Hepatocyte (in vitro differentiated cells): ENCODE measurements around the gene LRRK1. TPM values are rescaled to one million over a fixed set of nuclear protein-coding genes. Genes with fewer than 3 reads are reported as not detected.

ENCODE experiments used
- DNase-seq: peaks from one replicate; pipeline ENCODE4 v3.0.0-alpha.2; 2016; ENCODE audit warnings: low spot score
- H2AFZ ChIP-seq: fragments of 200-600 bp; sonication (generic); 2 replicates; pipeline ENCODE4 v1.6.0; 2016; ENCODE audit warnings: antibody characterized with exemption, mild to moderate bottlenecking
- H3K27ac ChIP-seq: fragments of 200-600 bp; sonication (generic); 2 replicates; pipeline ENCODE4 v1.5.1; 2016; ENCODE audit warnings: mild to moderate bottlenecking
- H3K27me3 ChIP-seq: fragments of 200-600 bp; sonication (generic); 2 replicates; pipeline ENCODE4 v1.6.1; 2016
- H3K36me3 ChIP-seq: fragments of 200-600 bp; sonication (generic); replicated peaks from 2 replicates; pipeline ENCODE4 v1.5.1; 2016; ENCODE audit warnings: low read depth; ENCODE audit not compliant: insufficient read depth
- H3K4me1 ChIP-seq: fragments of 200-600 bp; sonication (generic); 2 replicates; pipeline ENCODE4 v1.5.1; 2016; ENCODE audit warnings: mild to moderate bottlenecking, moderate library complexity; ENCODE audit not compliant: insufficient read depth
- H3K4me2 ChIP-seq: fragments of 200-600 bp; sonication (generic); 2 replicates; pipeline ENCODE4 v1.6.0; 2016
- H3K4me3 ChIP-seq: fragments of 200-600 bp; sonication (generic); 2 replicates; pipeline ENCODE4 v1.5.1; 2016; ENCODE audit warnings: mild to moderate bottlenecking
- H3K79me2 ChIP-seq: fragments of 200-600 bp; sonication (generic); 2 replicates; pipeline ENCODE4 v1.6.0; 2017; ENCODE audit warnings: mild to moderate bottlenecking
- H3K9me2 ChIP-seq: fragments of 200-600 bp; sonication (generic); replicated peaks from 2 replicates; pipeline ENCODE4 v1.6.0; 2017; ENCODE audit warnings: mild to moderate bottlenecking; ENCODE audit not compliant: insufficient read depth
- H3K9me3 ChIP-seq: fragments of 200-600 bp; sonication (generic); 2 replicates; pipeline ENCODE4 v1.5.1; 2016; ENCODE audit warnings: low read depth, mild to moderate bottlenecking
- H4K20me1 ChIP-seq: fragments of 200-600 bp; sonication (generic); 2 replicates; pipeline ENCODE4 v1.6.0; 2016; ENCODE audit warnings: mild to moderate bottlenecking; ENCODE audit not compliant: insufficient read depth, poor library complexity, severe bottlenecking
- EZH2 ChIP-seq: fragments of 200-600 bp; sonication (generic); IDR thresholded peaks from 2 replicates; pipeline ENCODE4 v1.6.1; 2016; ENCODE audit warnings: antibody characterized with exemption, mild to moderate bottlenecking, borderline replicate concordance
- EZH2phosphoT487 ChIP-seq: fragments of 200-600 bp; sonication (generic); IDR thresholded peaks from one replicate; pipeline ENCODE4 v1.6.1; 2018; ENCODE audit warnings: antibody characterized with exemption, mild to moderate bottlenecking, low read depth, moderate library complexity; ENCODE audit not compliant: unreplicated experiment, severe bottlenecking
- WGBS: methylation state at CpG from one replicate; pipeline ENCODE4 v1.1.6; 2016; ENCODE audit warnings: low lambda C conversion rate; ENCODE audit errors: missing lambda C conversion rate; 5-methylcytosine and 5-hydroxymethylcytosine counted together
- polyA plus RNA-seq: library from polyadenylated mRNA; unstranded; fragments of >200 nt; fragmentation: Nextera tagmentation; extraction: Ambion mirVana; gene quantifications from 2 replicates; pipeline ENCODE4 v1.2.1, GENCODE V29; 2016
- total RNA-seq: library from RNA; depleted of rRNA; stranded (reverse); fragments of >200 nt; gene quantifications from 2 replicates; pipeline ENCODE4 v1.2.3, GENCODE V29; 2014
- TF ChIP-seq, protein P1 (sequence below): fragments of 200-600 bp; sonication (generic); IDR thresholded peaks from 2 replicates; pipeline ENCODE4 v1.5.1; 2016; ENCODE audit warnings: antibody characterized with exemption, mild to moderate bottlenecking; ENCODE audit not compliant: poor library complexity

LRRK1 gene
- total and polyA plus RNA-seq, 2 experiments from 2014 or later = 2.1 TPM

DNA sequence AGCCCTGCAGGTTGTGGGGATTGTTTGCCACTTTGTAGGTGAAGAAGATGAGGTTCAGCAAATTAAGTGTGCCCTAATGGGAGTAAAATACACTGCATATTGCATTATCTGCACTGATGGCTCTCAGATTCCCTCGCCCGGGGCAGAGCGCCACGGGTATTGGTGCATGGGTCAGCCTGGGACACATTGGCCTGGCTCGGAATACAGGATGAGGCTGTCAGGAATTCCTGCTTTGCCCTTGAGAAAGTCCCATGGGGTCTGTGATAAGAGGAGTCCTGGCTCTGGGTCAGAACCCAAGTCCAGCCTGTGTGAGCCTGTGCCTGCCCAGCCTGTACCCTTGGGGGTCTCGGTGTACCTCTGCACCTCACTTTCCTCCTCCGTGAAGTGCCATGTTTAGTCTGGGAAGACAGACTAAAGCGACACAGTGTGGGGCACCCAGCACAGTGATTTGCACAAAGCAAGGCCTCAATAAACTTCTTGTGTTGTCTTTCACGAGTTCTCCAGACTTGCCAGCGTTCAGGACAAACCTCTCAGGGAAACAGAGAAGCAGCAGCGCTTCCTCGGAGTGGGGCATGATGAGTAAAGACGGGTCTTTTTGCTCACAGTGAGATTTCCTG lies 107.6 kb downstream of the LRRK1 start:
- H3K4me2 ChIP-seq = no peak overlapping the region
- no peaks in the 10 kb centered on the region for H3K79me2 ChIP-seq
- peaks cover 6% of the 10 kb centered on the region for H3K4me1 ChIP-seq
- H3K9me2 ChIP-seq = no peaks in the 10 kb centered on the region
- no peak overlapping the region for H3K27ac ChIP-seq
- H3K36me3 ChIP-seq = no peaks in the 10 kb centered on the region
- no peak overlapping the region for H3K4me3 ChIP-seq
- DNase-seq = no peak
- H4K20me1 ChIP-seq = no peaks in the 10 kb centered on the region
- no peaks in the 10 kb centered on the region for H3K9me3 ChIP-seq
- TF ChIP-seq EZH2phosphoT487 (no peak), EZH2 (no peak)
- TF ChIP-seq, protein P1, sequence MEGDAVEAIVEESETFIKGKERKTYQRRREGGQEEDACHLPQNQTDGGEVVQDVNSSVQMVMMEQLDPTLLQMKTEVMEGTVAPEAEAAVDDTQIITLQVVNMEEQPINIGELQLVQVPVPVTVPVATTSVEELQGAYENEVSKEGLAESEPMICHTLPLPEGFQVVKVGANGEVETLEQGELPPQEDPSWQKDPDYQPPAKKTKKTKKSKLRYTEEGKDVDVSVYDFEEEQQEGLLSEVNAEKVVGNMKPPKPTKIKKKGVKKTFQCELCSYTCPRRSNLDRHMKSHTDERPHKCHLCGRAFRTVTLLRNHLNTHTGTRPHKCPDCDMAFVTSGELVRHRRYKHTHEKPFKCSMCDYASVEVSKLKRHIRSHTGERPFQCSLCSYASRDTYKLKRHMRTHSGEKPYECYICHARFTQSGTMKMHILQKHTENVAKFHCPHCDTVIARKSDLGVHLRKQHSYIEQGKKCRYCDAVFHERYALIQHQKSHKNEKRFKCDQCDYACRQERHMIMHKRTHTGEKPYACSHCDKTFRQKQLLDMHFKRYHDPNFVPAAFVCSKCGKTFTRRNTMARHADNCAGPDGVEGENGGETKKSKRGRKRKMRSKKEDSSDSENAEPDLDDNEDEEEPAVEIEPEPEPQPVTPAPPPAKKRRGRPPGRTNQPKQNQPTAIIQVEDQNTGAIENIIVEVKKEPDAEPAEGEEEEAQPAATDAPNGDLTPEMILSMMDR = no peak
- no peaks in the 10 kb centered on the region for H3K27me3 ChIP-seq
- no peak overlapping the region for H2AFZ ChIP-seq
- 93% methylated on average over 13 of the region's 13 CpGs for WGBS

- H2AFZ ChIP-seq = no peak overlapping the region
- no peaks in the 10 kb centered on the region for H3K79me2 ChIP-seq
- H3K27me3 ChIP-seq = no peaks in the 10 kb centered on the region
- H3K36me3 ChIP-seq = no peaks in the 10 kb centered on the region
- H3K9me3 ChIP-seq = no peaks in the 10 kb centered on the region
- H3K4me2 ChIP-seq = no peak overlapping the region
- H3K27ac ChIP-seq = no peak overlapping the region
- no peaks in the 10 kb centered on the region for H4K20me1 ChIP-seq
- WGBS = 89% methylated on average over 25 of the region's 25 CpGs
- no peaks in the 10 kb centered on the region for H3K9me2 ChIP-seq
- no peak for TF ChIP-seq EZH2
- TF ChIP-seq EZH2phosphoT487 = no peak
- TF ChIP-seq, protein P1 = no peak
- no peak for DNase-seq
- H3K4me3 ChIP-seq = no peak overlapping the region
- H3K4me1 ChIP-seq = peaks cover 6% of the 10 kb centered on the region
Measured at GRCh38 chr15:101027273-101027901, 108.2 kb downstream of the LRRK1 start.

DNA sequence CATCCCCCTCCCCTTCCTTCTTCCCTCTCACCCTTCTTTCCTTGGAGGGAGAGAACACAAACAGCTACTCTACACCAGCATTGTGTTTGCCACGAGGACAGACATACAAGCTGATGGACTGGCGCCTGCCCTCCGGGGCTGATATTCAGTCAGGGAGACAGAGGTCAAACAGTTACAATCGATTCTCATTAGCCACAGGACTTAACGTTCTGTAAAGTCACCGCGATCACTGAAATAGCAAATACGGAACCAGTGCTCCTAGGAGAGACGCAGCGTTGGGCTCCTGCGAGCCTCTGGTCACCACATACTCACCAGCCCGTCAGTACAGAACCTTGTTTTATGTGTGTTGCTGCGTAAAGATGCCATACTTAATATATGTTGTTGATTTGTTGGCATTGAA lies 108.8 kb downstream of the LRRK1 start:
- H3K79me2 ChIP-seq = no peaks in the 10 kb centered on the region
- 82% methylated on average over 13 of the region's 13 CpGs for WGBS
- H4K20me1 ChIP-seq = no peaks in the 10 kb centered on the region
- DNase-seq = no peak
- peaks cover 6% of the 10 kb centered on the region for H3K4me1 ChIP-seq
- H3K4me2 ChIP-seq = no peak overlapping the region
- H3K36me3 ChIP-seq = no peaks in the 10 kb centered on the region
- H3K4me3 ChIP-seq = no peak overlapping the region
- H3K9me2 ChIP-seq = no peaks in the 10 kb centered on the region
- no peaks in the 10 kb centered on the region for H3K9me3 ChIP-seq
- H3K27ac ChIP-seq = no peak overlapping the region
- no peaks in the 10 kb centered on the region for H3K27me3 ChIP-seq
- H2AFZ ChIP-seq = no peak overlapping the region
- no peak for TF ChIP-seq EZH2
- TF ChIP-seq, protein P1 = no peak
- TF ChIP-seq EZH2phosphoT487 = no peak
